ENCODE measurements around the gene ELP2.
"Not testable (repeated sequence)": the region's sequence is repeated elsewhere in the genome, so short reads cannot be mapped to it uniquely, and the experiment has no call there.

ELP2 gene

GRCh38 chr18:36199691-36200295 is 70.1 kb downstream of the ELP2 start:
- DNase-seq (no peak), ATAC-seq (no peak)
- H3K9me3 Mint-ChIP-seq: no peaks in the 10 kb centered on the region
- H3K4me3 Mint-ChIP-seq: no peak overlapping the region
- H3K4me1 Mint-ChIP-seq: no peaks in the 10 kb centered on the region
- no peaks in the 10 kb centered on the region for H3K27me3 Mint-ChIP-seq
- H3K36me3 Mint-ChIP-seq (ENCODE audit: low read depth): no peaks in the 10 kb centered on the region
- H3K27ac Mint-ChIP-seq: no peak overlapping the region

GRCh38 chr18:36200354-36200771 is 70.7 kb downstream of the ELP2 start:
- ATAC-seq (no peak), DNase-seq (no peak)
- Mint-ChIP-seq H3K4me3 (no peak overlapping the region), H3K27me3 (no peaks in the 10 kb centered on the region), H3K36me3 (ENCODE audit: low read depth) (no peaks in the 10 kb centered on the region), H3K9me3 (no peaks in the 10 kb centered on the region), H3K4me1 (no peaks in the 10 kb centered on the region), H3K27ac (no peak overlapping the region)

- Mint-ChIP-seq H3K27ac (no peak overlapping the region), H3K4me1 (no peaks in the 10 kb centered on the region), H3K27me3 (no peaks in the 10 kb centered on the region), H3K9me3 (no peaks in the 10 kb centered on the region), H3K36me3 (ENCODE audit: low read depth) (no peaks in the 10 kb centered on the region), H3K4me3 (no peak overlapping the region)
- ATAC-seq: no peak
- no peak for DNase-seq
Measured at GRCh38 chr18:36201765-36202164, 72.1 kb downstream of the ELP2 start.

DNA sequence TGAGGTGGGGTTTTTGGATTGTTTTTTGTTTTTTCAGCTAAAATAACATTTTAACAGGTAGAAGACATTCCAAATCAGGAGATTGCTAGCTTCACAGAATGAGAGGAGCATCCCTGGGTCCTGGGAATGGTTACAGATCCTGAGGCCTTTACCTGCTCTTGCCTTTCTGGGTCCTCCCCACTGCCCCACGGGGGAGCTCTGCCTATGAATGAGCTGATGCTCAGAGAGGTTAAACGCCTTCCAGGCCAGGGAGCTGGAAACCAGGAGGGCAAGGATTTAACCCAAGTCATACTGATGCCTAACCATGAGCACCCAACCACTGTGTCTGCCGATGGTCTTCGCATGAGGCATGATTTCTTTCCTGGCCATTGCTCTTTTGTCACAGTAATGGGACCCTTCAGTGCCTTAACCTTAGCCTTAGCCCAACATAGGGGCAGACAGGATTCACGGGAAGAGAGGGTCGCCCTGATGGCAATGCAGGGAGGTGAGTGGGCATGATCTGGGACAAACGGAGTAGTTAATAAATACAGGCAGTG is 73.7 kb downstream of the ELP2 start:
- peaks cover 4% of the 10 kb centered on the region for H3K9me3 Mint-ChIP-seq
- no peak overlapping the region for H3K27ac Mint-ChIP-seq
- ATAC-seq (no peak), DNase-seq (no peak)
- H3K36me3 Mint-ChIP-seq (ENCODE audit: low read depth): no peaks in the 10 kb centered on the region
- H3K4me1 Mint-ChIP-seq: no peaks in the 10 kb centered on the region
- no peaks in the 10 kb centered on the region for H3K27me3 Mint-ChIP-seq
- no peak overlapping the region for H3K4me3 Mint-ChIP-seq

DNA sequence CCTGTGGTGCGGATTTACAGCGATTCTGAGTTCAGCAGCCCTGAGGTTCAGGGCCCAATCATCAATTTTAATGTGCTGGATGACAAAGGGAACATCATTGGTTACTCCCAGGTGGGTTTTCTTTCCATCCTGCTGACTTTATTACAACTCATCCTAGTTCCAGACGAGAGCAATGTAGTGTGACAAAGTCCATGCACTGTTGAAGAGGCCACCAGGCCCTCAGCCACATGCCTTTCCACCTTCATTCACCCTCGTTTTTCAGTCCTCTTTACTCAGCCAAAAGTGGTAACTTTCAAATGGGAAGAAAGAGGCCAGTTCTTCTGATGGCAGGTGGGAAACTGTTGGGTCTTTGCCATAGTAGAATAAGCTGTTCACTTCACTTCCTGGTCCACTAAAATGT is 75.5 kb downstream of the ELP2 start:
- H3K4me1 Mint-ChIP-seq: no peaks in the 10 kb centered on the region
- H3K36me3 Mint-ChIP-seq (ENCODE audit: low read depth): no peaks in the 10 kb centered on the region
- H3K9me3 Mint-ChIP-seq: peaks cover 4% of the 10 kb centered on the region
- ATAC-seq: no peak
- H3K27me3 Mint-ChIP-seq: no peaks in the 10 kb centered on the region
- no peak overlapping the region for H3K4me3 Mint-ChIP-seq
- H3K27ac Mint-ChIP-seq: no peak overlapping the region
- no peak for DNase-seq

DNA sequence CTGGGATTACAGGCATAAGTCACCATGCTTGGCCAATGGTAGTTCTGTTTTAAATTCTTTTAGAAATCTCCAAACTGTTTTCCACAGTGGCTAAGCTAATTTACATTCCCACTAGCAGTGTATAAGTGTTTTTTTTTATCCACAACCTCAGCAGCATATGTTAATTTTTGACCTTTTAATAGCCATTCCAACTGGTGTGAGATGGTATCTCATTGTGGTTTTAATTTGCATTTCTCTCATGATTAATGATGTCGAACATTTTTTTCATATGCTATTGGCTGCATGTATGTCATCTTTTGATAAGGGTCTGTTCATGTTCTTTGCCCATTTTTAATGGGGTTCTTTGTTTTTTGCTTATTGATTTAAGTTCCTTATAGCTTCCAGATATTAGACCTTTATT is 77.6 kb downstream of the ELP2 start:
- ATAC-seq (no peak), DNase-seq (no peak)
- Mint-ChIP-seq H3K27me3 (no peaks in the 10 kb centered on the region), H3K4me1 (no peaks in the 10 kb centered on the region), H3K36me3 (ENCODE audit: low read depth) (no peaks in the 10 kb centered on the region), H3K9me3 (peaks cover 4% of the 10 kb centered on the region), H3K4me3 (no peak overlapping the region), H3K27ac (no peak overlapping the region)

GRCh38 chr18:36207969-36208368 is 78.3 kb downstream of the ELP2 start:
- not testable (repeated sequence) for H3K9me3 Mint-ChIP-seq; ATAC-seq; H3K27ac Mint-ChIP-seq; H3K4me1 Mint-ChIP-seq; DNase-seq; H3K27me3 Mint-ChIP-seq; H3K4me3 Mint-ChIP-seq; H3K36me3 Mint-ChIP-seq (ENCODE audit: low read depth)

- no peak for ATAC-seq
- Mint-ChIP-seq H3K4me1 (no peaks in the 10 kb centered on the region), H3K36me3 (ENCODE audit: low read depth) (no peaks in the 10 kb centered on the region), H3K27ac (no peak overlapping the region), H3K9me3 (peaks cover 4% of the 10 kb centered on the region), H3K4me3 (no peak overlapping the region), H3K27me3 (peaks cover 2% of the 10 kb centered on the region)
- DNase-seq: no peak
Measured at GRCh38 chr18:36211612-36212065, 81.9 kb downstream of the ELP2 start.

- Mint-ChIP-seq H3K27me3 (peaks cover 2% of the 10 kb centered on the region), H3K27ac (no peak overlapping the region), H3K36me3 (ENCODE audit: low read depth) (no peaks in the 10 kb centered on the region), H3K4me1 (no peaks in the 10 kb centered on the region), H3K4me3 (no peak overlapping the region), H3K9me3 (peaks cover 4% of the 10 kb centered on the region)
- ATAC-seq: no peak
- no peak for DNase-seq
Measured at GRCh38 chr18:36212301-36213171, 82.8 kb downstream of the ELP2 start.

DNA sequence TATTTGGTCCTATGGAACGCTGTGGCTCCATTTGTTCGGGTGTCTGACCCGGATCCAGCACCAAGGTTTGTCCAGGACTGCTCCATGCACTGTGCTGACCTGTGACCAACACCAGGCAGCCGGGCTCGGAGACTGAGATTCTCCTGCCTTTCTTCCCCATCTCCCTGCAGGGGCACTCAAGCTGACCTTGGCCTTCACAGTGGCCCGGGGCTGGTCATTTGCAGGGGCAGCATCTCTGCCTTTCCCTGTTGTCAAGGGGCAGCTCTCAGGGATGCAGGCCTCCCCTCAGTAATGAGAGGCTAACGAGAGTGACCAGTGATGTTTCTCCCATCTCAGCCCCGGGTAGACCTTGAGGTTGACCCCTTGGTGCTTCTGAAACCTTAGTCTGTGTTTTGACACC is 85.1 kb downstream of the ELP2 start:
- Mint-ChIP-seq H3K27me3 (peaks cover 4% of the 10 kb centered on the region), H3K27ac (no peak overlapping the region), H3K36me3 (ENCODE audit: low read depth) (no peaks in the 10 kb centered on the region), H3K4me1 (no peaks in the 10 kb centered on the region), H3K9me3 (no peaks in the 10 kb centered on the region), H3K4me3 (no peak overlapping the region)
- ATAC-seq (no peak), DNase-seq (no peak)

GRCh38 chr18:36215577-36215976 is 85.9 kb downstream of the ELP2 start:
- no peaks in the 10 kb centered on the region for H3K36me3 Mint-ChIP-seq (ENCODE audit: low read depth)
- ATAC-seq (no peak), DNase-seq (no peak)
- peaks cover 6% of the 10 kb centered on the region for H3K27me3 Mint-ChIP-seq
- no peaks in the 10 kb centered on the region for H3K9me3 Mint-ChIP-seq
- no peak overlapping the region for H3K27ac Mint-ChIP-seq
- no peaks in the 10 kb centered on the region for H3K4me1 Mint-ChIP-seq
- H3K4me3 Mint-ChIP-seq: no peak overlapping the region

- no peaks in the 10 kb centered on the region for H3K36me3 Mint-ChIP-seq (ENCODE audit: low read depth)
- no peak for ATAC-seq
- DNase-seq: no peak
- H3K9me3 Mint-ChIP-seq: no peaks in the 10 kb centered on the region
- H3K4me3 Mint-ChIP-seq: no peak overlapping the region
- H3K27me3 Mint-ChIP-seq: peaks cover 6% of the 10 kb centered on the region
- no peak overlapping the region for H3K27ac Mint-ChIP-seq
- no peaks in the 10 kb centered on the region for H3K4me1 Mint-ChIP-seq
Measured at GRCh38 chr18:36217348-36217747, 87.6 kb downstream of the ELP2 start.

DNA sequence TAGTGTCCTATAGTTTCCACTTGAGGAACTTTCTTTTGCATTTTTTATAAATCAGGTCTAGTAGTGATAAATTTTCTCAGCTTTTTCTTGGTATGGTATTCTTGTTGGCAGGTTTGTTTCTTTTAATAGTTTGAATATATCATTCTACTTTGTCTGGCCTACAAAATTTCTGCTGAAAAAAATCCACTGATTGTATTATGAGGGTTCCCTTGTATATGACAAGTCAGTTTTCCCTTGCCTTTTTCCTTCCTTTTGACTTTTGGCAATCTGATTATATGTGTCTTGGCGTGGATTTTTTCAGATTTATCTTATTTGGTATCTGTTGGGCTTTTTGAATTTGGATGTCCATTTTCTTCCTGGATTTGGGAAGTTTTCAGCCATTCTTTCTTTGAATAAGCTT is 99.5 kb downstream of the ELP2 start:
- ATAC-seq: no peak

More for the DNA sequence above, 99.5 kb downstream of the ELP2 start:
- Mint-ChIP-seq H3K27ac (no peak overlapping the region), H3K27me3 (peaks cover 24% of the 10 kb centered on the region), H3K36me3 (ENCODE audit: low read depth) (peaks cover 5% of the 10 kb centered on the region), H3K4me1 (no peaks in the 10 kb centered on the region), H3K9me3 (peaks cover 34% of the 10 kb centered on the region), H3K4me3 (no peak overlapping the region)
- no peak for DNase-seq
